Activated CD4-positive, CD25-positive, alpha-beta regulatory T cell (primary cell): ENCODE measurements around the gene XIRP2.
"Not testable (repeated sequence)": the region's sequence is repeated elsewhere in the genome, so short reads cannot be mapped to it uniquely, and the experiment has no call there.

Experiments used
- DNase-seq, 4 experiments: peaks; one replicate each; lab custom pipeline; 2025; lab: John Stamatoyannopoulos, UW

XIRP2 gene

DNA sequence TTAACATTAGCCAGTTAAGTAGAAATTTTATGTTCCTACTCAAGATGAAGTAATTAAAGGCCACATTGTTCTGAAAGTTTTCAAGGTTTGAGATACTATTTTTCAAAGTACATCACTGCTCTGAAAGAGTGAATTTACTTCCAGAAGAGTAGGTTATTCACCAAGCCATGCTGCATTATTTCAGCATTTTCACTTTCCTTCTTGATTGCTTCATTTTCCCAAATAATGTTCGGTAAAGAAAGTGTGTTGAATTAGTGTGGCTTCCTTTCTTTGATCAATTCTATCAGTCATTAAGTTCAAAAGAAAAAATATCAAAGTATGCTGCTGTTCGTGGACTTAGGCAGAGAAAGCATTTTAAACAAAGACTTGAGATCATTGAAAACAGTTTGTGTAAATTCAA lies 310.3 kb downstream of the XIRP2 start:
- DNase-seq, result no peak

GRCh38 chr2:167200019-167200418 lies 311.7 kb downstream of the XIRP2 start:
- DNase-seq, result no peak

DNA sequence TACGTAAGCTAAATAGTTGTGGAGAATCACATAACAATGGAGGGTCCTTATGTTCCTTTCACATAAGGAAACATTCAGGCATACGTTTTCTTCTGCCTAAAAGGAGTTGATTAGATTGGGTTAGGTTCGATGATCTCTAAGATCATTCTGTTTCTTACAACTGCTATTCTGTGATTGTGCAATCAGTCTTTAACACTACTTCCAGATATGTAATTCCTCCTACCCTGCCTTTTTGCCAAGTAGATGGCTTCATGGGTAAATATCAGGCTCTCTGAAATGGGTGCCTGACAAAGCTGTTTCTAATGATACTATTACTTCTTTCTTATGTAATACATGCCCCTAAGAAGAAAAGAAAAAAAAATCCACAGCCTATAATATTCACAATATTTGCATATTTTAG lies 321.5 kb downstream of the XIRP2 start:
- DNase-seq, result no peak

- DNase-seq, result no peak
These were observed 323.9 kb downstream of the XIRP2 start for GRCh38 chr2:167212014-167212648.

GRCh38 chr2:167215595-167215994 lies 327.3 kb downstream of the XIRP2 start:
- DNase-seq, result no peak

- no peak for DNase-seq
These were observed 349.2 kb downstream of the XIRP2 start for GRCh38 chr2:167237478-167237877.

- DNase-seq, result no peak
These were observed 352.4 kb downstream of the XIRP2 start for GRCh38 chr2:167240671-167241070.

- no peak for DNase-seq
These were observed 360.9 kb downstream of the XIRP2 start for GRCh38 chr2:167249197-167249596.

GRCh38 chr2:167253025-167253424 lies 364.7 kb downstream of the XIRP2 start:
- DNase-seq, result no peak

DNA sequence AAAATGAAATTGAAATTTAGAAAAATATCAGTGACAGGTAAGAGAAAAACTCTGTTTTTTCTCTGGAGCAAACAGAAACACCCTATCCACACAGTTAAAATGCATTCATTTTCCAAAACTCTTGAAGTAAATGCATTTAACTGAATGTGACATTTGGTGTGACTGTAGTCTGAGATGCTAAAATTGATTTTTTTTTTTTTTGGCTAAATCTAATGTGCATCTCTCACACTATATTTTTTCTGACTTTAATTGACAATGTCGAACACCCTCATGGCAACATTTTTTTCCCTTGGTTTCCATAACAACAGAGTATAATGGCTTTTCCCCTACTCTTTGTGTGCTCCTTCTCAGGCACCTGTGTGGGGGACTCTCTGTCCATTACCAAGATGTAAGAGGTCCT lies 366.4 kb downstream of the XIRP2 start:
- no peak for DNase-seq

GRCh38 chr2:167258712-167259111 lies 370.4 kb downstream of the XIRP2 start:
- no peak for DNase-seq

DNA sequence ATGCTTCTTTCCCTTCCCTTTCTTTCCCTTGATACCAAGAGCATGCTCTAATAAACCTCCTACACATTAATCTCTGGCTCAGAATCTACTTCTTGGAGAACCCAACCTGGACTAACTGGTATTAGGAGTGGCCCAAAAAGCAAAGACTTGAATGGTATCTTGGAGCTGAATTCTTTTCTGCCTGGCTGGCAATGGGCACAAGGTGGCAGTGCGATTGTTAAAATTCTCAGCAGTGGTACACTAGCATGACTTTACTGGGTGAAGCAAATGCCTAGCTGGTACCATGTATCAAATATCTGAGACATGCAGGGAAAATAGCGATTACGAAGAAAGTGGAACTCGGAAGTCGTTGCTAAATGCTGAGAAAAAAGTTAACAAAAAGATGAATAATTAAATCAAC lies 376.1 kb downstream of the XIRP2 start:
- DNase-seq, result no peak

- DNase-seq, result no peak
These were observed 376.7 kb downstream of the XIRP2 start for GRCh38 chr2:167265004-167265403.

GRCh38 chr2:167265722-167266121 lies 377.4 kb downstream of the XIRP2 start:
- DNase-seq, result no peak

GRCh38 chr2:167268245-167268644 lies 380.0 kb downstream of the XIRP2 start:
- not testable (repeated sequence) for DNase-seq

DNA sequence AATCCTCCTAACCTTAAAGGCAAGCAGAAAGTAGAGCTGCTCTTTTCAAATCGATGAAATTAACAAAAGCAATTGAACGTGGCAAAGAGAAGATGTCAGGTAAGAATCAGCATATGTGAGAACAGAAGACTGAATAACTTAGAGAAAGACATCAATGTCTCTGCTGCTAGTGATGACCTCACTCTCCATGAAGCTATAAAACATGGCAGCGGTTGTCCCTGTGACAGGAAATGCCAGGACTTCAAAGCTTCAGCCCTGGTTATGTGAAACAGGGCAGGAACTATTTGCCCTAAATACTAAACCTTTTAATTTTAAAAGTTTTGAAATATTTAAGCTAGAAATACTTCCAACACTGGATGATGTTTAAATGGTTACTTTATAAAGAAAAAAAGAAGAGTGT lies 383.7 kb downstream of the XIRP2 start:
- no peak for DNase-seq

- DNase-seq, result no peak
These were observed 386.8 kb downstream of the XIRP2 start for GRCh38 chr2:167275046-167275445.

GRCh38 chr2:167279810-167280209 lies 391.5 kb downstream of the XIRP2 start:
- DNase-seq, result no peak

DNA sequence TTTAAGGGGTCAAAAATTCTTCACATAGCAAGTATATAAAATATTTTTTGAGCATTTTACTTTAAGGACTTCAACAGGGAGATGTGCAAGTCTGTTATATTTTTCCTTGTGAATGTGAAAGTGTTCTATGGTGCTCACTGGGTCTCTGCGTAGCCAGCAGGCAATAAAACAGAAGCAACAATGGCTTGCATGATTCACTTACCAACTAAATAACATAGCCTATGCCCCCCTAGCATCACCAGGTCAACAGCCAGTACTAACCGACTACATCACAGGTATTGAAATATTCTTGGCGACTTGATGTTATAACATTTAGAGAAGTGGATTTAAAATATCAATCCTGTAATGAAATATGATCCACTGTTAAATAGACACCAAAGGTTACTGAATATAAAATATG lies 398.9 kb downstream of the XIRP2 start:
- no peak for DNase-seq

DNA sequence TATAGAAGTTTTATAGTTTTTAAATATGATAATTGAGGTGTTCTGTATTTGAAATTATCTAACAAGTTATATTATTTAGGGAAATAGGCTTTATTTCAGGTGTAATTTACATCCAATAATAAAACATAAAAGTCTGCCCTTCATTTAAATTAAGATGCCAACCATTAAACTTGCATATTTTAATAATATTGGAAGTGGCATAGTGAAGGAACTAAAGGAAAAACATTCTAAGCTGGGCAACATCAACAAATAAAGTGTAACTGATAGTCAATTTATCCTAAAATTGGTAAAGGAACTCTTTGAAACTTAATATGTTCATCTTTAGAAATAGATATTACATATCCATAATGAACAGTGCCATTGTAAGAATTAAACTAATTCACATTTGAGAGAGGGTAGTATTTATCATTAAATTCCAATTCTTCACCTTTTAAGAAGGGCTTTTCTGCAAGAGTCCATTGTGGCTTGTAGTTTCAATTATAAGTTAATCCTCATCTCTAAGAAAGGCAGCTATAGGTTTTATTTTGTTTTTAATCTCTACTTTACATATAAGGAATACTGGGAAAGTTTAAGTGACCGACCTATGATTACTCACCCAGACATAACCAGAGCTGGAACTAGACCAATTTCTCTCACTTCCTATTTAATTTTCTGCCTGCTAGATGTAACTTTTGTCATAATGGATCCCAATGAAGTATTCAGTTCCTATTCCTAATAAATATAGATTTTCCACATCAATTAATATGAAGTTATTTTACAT lies 401.6 kb downstream of the XIRP2 start:
- DNase-seq, result no peak

DNA sequence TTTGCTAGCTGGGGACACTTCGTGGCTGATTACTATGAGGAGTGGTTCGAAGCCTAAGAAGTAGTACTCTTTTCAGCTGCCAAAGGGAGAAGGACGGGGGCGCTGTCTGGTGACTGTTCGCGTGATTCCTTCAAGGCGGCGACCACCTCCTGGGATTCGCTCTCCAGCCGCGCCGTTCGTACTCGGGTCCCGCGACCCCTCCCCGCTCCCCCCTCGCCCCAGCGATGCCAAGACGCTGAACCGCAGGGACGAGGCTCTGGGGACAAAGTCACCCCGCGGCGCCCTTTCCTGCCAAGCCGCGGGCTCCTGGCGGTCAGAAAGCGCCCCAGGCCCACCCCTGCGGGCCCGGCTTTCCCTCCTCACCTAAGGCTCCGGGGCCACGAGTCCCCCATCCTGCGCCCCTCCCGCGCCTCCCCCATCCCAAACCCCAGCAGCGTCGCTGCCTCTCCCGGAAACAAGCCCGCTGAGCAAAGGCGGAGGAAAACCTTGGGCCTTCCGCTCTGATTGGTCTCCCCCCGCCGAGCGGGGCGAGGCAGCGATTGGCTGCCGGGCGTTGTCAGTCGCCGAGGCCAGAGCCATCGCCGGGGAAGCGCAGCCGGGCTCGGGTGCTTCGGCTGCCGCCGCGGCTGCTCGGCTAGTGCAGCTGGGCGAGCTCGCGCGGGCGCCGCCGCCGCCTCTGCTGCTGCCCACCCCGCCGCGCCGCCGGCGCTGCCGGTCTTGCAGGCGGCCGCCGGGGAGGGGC lies 404.3 kb downstream of the XIRP2 start, which contains the start of gene B3GALT1:
Gene B3GALT1, plus strand, starts transcription at position 572 of the 742 bp plus-strand sequence.
- DNase-seq, result peak in 2 of 4 experiments; percentile 0 to 2

DNA sequence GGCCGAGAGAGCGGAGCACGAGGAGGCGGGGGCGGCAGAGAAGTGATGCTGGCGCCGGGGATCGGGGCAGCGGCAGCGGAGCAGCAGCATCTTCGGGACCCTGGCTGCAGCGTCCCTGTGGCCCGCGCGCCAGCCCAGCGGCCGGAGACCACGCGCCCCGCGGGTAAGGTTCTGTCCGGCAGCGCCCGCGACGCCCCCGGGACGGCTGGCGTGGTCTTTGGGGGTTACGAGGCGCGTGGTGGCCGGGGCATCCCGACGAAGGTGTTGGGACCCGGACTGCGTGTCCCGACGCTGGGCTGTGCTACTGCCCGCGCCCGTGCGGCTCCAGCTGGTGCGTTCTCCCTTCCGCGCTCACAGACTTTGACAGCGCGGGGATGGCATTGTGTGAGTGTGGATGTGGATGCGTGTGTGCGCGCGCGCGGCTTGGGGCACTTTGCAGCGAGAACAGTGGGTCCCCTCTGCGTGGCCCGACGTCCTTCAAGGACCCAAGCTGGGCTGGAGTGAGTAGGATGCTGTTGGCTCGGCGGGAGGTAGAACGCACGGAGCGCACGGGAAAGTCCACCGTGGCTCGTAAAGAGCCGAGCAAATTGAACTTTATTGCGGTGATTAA lies 405.0 kb downstream of the XIRP2 start:
- no peak for DNase-seq
